ENCODE results near the gene CLIP4.

GRCh38 chr2:29134933-29135332 is 19.7 kb downstream of the CLIP4 start:
- TF ChIP-seq ZFP3 (CRISPR knock-in tag; IDR thresholded peaks at IDR 0.05) (no peak), PATZ1 (CRISPR knock-in tag; IDR thresholded peaks at IDR 0.05; ENCODE audit: borderline replicate concordance) (no peak), RARB (CRISPR knock-in tag; IDR thresholded peaks at IDR 0.05) (no peak), ZNF8 (CRISPR knock-in tag; IDR thresholded peaks at IDR 0.05) (no peak), GLIS3 (CRISPR knock-in tag; IDR thresholded peaks at IDR 0.05) (no peak)

All from SK-N-SH treated with all-trans-retinoic acid at 6 μM for 48 hours (cell line).